HG03025 (cell line): Measurements from ENCODE around the gene PLA2G2C.
"Not testable (repeated sequence)": the region's sequence is repeated elsewhere in the genome, so short reads cannot be mapped to it uniquely, and the experiment has no call there.

ENCODE experiments used
- ATAC-seq: cut with Tn5 transposase; IDR thresholded peaks from one replicate; pipeline ENCODE4 v1.9.1; 2021; ENCODE audit warnings: mild to moderate bottlenecking, moderate library complexity; ENCODE audit not compliant: unreplicated experiment, low FRiP score

PLA2G2C gene

DNA sequence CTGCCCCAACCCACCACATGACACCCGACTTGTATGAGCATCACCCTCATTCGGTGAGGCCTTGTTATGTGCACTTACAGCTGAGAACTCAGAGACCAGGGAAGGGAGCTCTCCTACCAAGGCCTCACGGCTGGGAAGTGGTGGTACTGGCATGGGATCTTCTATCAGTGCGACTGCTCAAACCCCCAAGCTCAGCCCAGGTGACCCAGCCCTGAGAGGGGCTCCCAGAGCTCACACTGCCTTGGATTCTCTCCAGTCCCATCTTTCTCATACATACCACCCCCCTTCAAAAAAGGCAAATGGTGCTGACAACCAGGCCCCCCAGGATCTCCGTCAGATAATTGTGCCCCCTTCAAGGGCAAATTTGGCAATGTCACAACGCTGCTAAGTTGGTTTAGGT is 48.0 kb downstream of the PLA2G2C start:
- ATAC-seq, result no peak

DNA sequence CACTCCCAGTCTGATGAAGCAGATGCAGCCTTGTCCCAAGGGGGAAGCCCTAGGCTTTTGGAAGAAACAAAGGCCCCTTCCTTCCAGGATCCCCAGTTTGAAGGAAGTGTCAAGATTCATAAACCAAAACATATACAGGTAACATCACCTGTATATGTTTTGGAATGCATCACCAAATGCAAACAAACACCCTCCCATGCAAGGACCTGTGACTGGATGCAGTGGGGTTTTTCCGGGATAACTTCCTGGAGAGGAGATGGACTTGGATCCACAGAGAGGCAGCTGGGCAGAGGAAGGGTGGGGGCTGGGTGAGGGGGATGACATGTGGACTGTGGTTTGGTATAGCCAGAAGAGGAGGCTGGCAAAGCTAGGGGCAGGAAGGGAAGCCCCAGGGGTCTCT is 48.7 kb downstream of the PLA2G2C start:
- no peak for ATAC-seq

- no peak for ATAC-seq
Observed at GRCh38 chr1:20137055-20137454, 49.3 kb downstream of the PLA2G2C start.

- no peak for ATAC-seq
Observed at GRCh38 chr1:20136249-20136648, 50.1 kb downstream of the PLA2G2C start.

GRCh38 chr1:20134995-20135394 is 51.3 kb downstream of the PLA2G2C start:
- ATAC-seq, result no peak

GRCh38 chr1:20130518-20130917 is 55.8 kb downstream of the PLA2G2C start:
- not testable (repeated sequence) for ATAC-seq

- no peak for ATAC-seq
Observed at GRCh38 chr1:20126806-20127440, 59.4 kb downstream of the PLA2G2C start.

GRCh38 chr1:20126041-20126805 is 60.1 kb downstream of the PLA2G2C start:
- no peak for ATAC-seq

DNA sequence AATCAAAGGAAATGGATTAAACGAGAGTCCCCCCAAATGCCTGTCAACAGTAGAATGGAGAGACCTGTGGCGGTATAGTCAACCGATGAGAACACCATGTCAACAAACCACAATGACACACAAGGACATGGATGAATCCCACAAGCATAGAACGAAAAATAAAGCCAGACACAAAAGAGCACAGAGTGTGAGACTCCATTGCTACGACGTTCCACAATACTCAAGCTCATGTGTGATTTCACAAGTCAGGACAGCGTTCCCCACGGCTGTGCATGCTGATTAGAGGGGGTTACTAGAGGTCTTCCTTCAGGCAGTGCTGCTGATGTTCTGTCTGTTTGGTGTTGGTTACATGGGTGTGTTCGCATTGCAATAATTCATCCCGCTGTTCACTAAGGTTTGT is 61.2 kb downstream of the PLA2G2C start:
- ATAC-seq, result no peak

GRCh38 chr1:20124456-20125057 is 61.8 kb downstream of the PLA2G2C start:
- ATAC-seq, result no peak

DNA sequence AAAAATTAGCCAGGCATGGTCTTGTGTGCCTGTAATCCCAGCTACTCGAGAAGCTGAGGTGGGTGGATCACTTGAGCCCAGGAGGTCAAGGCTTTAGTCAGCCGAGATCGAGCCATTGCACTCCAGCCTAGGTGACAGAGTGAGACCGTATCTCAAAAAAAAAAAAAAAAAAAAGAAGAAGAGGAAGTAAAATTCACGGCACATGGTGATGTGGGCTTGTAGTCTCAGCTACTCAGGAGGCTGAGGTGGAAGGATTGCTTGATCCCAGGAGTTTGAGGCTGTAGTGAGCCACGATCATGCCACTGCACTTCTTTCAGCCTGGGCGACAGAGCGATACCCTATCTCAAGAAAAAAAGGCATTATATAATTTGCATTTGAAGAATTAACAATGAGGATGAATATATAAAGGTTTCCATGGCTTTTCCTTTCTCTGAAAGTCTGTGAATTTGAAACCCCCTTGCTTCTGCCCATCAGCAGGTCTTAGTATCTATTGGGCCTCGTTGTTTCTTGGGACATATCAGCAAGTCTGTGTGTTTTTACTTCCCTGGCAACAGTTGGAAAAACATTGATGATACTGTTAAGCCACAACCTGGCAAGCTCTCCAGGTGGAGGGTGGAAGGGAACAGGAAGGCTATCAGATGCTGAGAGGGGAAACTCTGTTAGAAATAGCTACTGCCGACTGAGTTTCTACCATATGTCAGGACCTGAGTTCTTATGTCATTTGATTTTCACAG is 62.4 kb downstream of the PLA2G2C start:
- ATAC-seq, result no peak

GRCh38 chr1:20120796-20121195 is 65.5 kb downstream of the PLA2G2C start:
- ATAC-seq, result no peak

GRCh38 chr1:20119347-20119746 is 67.0 kb downstream of the PLA2G2C start, which contains the start of gene PLA2G2D:
TSS of gene PLA2G2D (minus strand) at chr1:20119536. CDS start at chr1:20119498, 38 bp downstream.
- no peak for ATAC-seq

GRCh38 chr1:20117236-20117635 is 69.1 kb downstream of the PLA2G2C start:
- ATAC-seq, result no peak

DNA sequence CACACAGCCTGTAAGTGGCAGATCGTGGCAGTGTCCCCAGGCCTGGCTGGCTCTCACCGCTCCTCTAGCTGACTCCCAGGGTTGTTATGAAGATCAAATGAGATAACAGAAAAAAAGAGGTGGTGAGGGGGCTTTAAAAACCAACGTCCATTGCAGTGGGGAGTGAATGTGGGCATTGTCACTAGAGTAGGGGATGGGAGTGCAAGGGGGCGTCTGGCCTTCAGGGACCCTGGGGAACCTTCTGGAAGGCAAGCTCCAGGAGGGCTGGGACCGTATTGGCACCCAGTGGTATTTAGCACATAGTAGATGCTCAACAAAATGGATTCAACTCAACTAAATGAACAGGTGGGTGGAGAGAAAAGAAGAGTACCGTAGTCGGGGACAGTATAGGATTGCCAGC is 70.4 kb downstream of the PLA2G2C start:
- no peak for ATAC-seq

DNA sequence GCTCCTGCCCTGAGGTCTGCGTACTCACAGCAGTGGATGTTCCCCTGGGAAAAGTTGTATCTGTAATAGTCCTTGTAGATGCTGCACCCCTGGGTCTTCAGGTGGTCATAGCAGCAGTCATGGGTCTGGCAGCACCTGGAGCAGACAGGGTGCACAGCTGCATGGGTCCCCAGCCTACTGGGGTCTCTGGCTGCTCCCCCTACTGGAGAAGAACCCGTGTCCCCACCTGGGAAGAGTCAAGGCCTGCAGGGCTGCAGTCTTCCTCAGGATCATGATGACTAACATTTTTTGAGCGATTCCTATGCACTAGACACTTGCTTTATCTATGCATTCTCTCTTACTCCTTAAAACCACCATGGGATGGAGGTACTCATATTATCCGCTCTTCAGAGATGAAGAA is 70.8 kb downstream of the PLA2G2C start:
- ATAC-seq, result no peak

DNA sequence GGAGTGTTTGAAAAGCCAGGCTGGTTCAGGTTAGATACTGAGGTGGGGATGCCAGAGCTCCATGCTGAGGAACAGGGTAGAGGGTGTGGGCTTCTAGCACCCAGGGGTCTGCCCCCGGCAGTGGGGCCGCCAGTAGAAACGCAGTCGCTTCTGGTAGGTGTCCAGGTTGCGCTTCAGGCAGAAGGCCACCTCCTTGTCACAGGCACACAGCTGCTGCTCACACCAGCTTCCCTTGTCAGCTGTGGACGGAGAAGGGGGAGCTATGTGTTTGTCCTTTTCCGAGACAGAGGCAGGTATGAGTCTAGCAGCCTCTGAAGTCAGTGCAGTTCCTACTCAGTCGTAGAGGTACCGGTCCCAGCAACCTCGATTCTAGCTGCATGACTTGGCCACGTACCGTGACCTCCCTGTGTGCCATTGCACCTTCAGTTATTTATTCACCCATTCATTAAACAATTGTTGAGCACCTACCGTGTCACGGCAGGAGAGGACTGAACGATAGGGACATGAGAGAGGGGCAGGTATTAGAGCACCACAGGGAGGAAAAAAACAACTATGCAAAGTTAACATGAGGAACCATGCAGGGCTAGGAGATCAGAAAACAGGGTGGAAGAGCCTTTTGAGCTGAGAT is 72.2 kb downstream of the PLA2G2C start:
- no peak for ATAC-seq
